Thymus (tissue), 11 donors: Measurements from ENCODE around the gene CDC40. TPM values are rescaled to one million over a fixed set of nuclear protein-coding genes. Genes with fewer than 3 reads are reported as not detected.

Source experiments
- DNase-seq, 9 donors: peaks; one replicate each; pipeline ENCODE4 v3.0.0-alpha.2; 2013; ENCODE audit warnings: low spot score in 9 of 9, low read depth in 6 of 9, missing footprints in 1 of 9
- H3K27ac ChIP-seq, 2 donors: one replicate each; pipeline ENCODE4 v1.5.1; 2013; ENCODE audit warnings: control low read depth in 1 of 2, low read depth in 1 of 2, low read length in 1 of 2, mild to moderate bottlenecking in 1 of 2, moderate library complexity in 1 of 2
- H3K27me3 ChIP-seq, 2 donors: one replicate each; pipeline ENCODE4 v1.5.1; 2013; ENCODE audit warnings: low read length in 1 of 2; ENCODE audit not compliant: control insufficient read depth in 2 of 2, insufficient read depth in 1 of 2
- H3K36me3 ChIP-seq, 2 donors: one replicate each; pipeline ENCODE4 v1.5.1; 2013; ENCODE audit warnings: low read length in 1 of 2, mild to moderate bottlenecking in 1 of 2, moderate library complexity in 1 of 2; ENCODE audit not compliant: control insufficient read depth in 2 of 2, insufficient read depth in 2 of 2
- H3K4me1 ChIP-seq, 2 donors: one replicate each; pipeline ENCODE4 v1.5.1; 2013; ENCODE audit warnings: low read length in 2 of 2; ENCODE audit not compliant: control insufficient read depth in 2 of 2, insufficient read depth in 2 of 2
- H3K4me3 ChIP-seq, 2 donors: one replicate each; pipeline ENCODE4 v1.5.1; 2013; ENCODE audit warnings: low read length in 2 of 2, control low read depth in 1 of 2, mild to moderate bottlenecking in 1 of 2
- H3K9me3 ChIP-seq, 2 donors: one replicate each; pipeline ENCODE4 v1.5.1; 2013; ENCODE audit warnings: low read length in 1 of 2, mild to moderate bottlenecking in 1 of 2; ENCODE audit not compliant: control insufficient read depth in 2 of 2, insufficient read depth in 1 of 2
- WGBS: extraction: QIAGEN DNeasy Blood & Tissue Kit; methylation state at CpG from one replicate; pipeline ENCODE4 v1.1.7; 2013; 5-methylcytosine and 5-hydroxymethylcytosine counted together
- polyA plus RNA-seq: library from polyadenylated mRNA; stranded (reverse); fragments of 200-250 nt; gene quantifications from one replicate; pipeline ENCODE4 v1.2.3, GENCODE V29; 2013
- total RNA-seq: library from RNA; stranded (reverse); fragments of 120-200 nt; gene quantifications from one replicate; pipeline ENCODE4 v1.2.4, GENCODE V29; 2013
- donor health status: healthy.

The CDC40 gene
- total and polyA plus RNA-seq, 2 donors = 17.6 to 26.8 TPM

DNA sequence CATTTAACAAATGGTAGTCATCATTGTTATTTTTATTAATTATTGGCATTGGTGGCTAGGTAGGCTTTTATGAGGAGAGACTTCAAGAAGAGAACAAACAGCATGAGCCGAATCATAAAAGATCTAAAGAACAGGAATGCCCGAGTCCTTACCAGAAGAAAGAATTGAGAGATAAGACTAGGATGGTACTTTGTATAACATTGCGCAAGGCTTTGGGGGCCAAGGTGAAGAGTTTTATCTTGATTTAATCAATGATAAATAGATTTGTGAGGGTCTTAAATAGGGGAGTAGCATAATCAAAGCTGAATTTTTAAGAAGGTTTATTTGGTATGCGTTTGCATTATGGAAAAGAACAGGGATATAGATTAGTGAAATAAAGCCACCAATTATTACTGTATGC is 15.4 kb downstream of the CDC40 start:
- no peak overlapping the region for H3K27ac ChIP-seq
- no peaks in the 10 kb centered on the region for H3K4me1 ChIP-seq
- no peaks in the 10 kb centered on the region for H3K9me3 ChIP-seq
- 99% methylated on average over 4 of the region's 4 CpGs for WGBS
- no peak for DNase-seq
- H3K4me3 ChIP-seq = no peak overlapping the region
- peaks cover 0 to 2% of the 10 kb centered on the region in 2 donors for H3K36me3 ChIP-seq
- no peaks in the 10 kb centered on the region for H3K27me3 ChIP-seq

- H3K27ac ChIP-seq = no peak overlapping the region
- DNase-seq = no peak
- no peaks in the 10 kb centered on the region for H3K27me3 ChIP-seq
- no peaks in the 10 kb centered on the region for H3K4me1 ChIP-seq
- no peak overlapping the region for H3K4me3 ChIP-seq
- no peaks in the 10 kb centered on the region for H3K9me3 ChIP-seq
- peaks cover 0 to 2% of the 10 kb centered on the region in 2 donors for H3K36me3 ChIP-seq
- WGBS = 84% methylated on average over 1 of the region's 1 CpG
Observed at GRCh38 chr6:110196874-110197273, 16.6 kb downstream of the CDC40 start.

- Histone ChIP-seq H3K9me3 (no peaks in the 10 kb centered on the region), H3K36me3 (peaks cover 0 to under 1% of the 10 kb centered on the region in 2 donors), H3K27ac (no peak overlapping the region), H3K27me3 (no peaks in the 10 kb centered on the region), H3K4me1 (no peaks in the 10 kb centered on the region), H3K4me3 (no peak overlapping the region)
- DNase-seq = no peak
- WGBS = 97% methylated on average over 3 of the region's 3 CpGs
Observed at GRCh38 chr6:110198561-110198960, 18.3 kb downstream of the CDC40 start.

- H3K27ac ChIP-seq = no peak overlapping the region
- no peak overlapping the region for H3K4me3 ChIP-seq
- H3K36me3 ChIP-seq = peaks cover 0 to 6% of the 10 kb centered on the region in 2 donors
- no peak for DNase-seq
- H3K4me1 ChIP-seq = no peaks in the 10 kb centered on the region
- 96% methylated on average over 3 of the region's 3 CpGs for WGBS
- no peaks in the 10 kb centered on the region for H3K9me3 ChIP-seq
- no peaks in the 10 kb centered on the region for H3K27me3 ChIP-seq
Observed at GRCh38 chr6:110201151-110201884, 21.1 kb downstream of the CDC40 start.

- H3K9me3 ChIP-seq = no peaks in the 10 kb centered on the region
- no peak for DNase-seq
- H3K36me3 ChIP-seq = peaks cover 5 to 34% of the 10 kb centered on the region in 2 donors
- no peaks in the 10 kb centered on the region for H3K4me1 ChIP-seq
- over 99% methylated on average over 3 of the region's 3 CpGs for WGBS
- no peak overlapping the region for H3K4me3 ChIP-seq
- no peaks in the 10 kb centered on the region for H3K27me3 ChIP-seq
- no peak overlapping the region for H3K27ac ChIP-seq
Observed at GRCh38 chr6:110207652-110208051, 27.4 kb downstream of the CDC40 start.

DNA sequence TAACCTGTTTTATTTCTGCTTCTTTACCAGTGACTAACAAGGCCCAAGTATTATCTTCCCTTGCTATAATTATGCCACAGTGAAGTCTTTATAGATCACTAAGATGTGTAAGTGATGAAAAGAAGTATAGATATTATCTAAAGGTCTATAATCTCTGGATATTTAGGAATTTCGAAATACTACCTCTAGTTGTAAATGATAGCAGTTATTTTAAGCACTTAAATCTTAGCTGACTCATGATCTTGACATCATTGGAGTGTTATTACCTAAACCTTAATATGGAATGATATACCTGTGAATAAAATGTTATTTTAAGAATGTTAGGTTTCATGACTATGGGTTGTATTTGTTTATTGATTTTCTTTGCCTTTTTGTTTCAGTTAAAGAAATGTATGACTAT is 31.5 kb downstream of the CDC40 start:
- H3K27me3 ChIP-seq = no peaks in the 10 kb centered on the region
- no peak overlapping the region for H3K4me3 ChIP-seq
- no peaks in the 10 kb centered on the region for H3K9me3 ChIP-seq
- H3K36me3 ChIP-seq = peaks cover 21 to 60% of the 10 kb centered on the region in 2 donors
- H3K27ac ChIP-seq = no peak overlapping the region
- no peaks in the 10 kb centered on the region for H3K4me1 ChIP-seq
- 100% methylated on average over 1 of the region's 1 CpG for WGBS
- DNase-seq = no peak

DNA sequence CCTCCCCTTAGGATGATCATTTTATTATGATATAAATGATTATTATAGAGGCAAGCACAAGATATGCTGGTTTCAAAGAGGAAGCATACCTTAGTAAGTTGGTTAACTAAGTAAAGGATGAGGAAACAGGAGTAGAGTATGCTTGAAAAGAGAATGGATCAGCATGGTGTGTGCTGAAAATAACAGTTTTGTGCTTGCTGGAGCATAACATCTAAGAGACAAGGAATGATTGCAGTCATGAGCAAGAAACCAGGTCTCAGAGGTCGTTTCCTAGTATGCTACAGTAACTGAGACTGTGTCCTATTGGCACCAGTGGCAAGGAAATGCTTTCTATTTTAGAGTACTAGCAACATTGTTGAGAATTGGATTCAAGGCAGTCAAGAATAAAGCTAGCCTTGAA is 34.1 kb downstream of the CDC40 start:
- Histone ChIP-seq H3K9me3 (no peaks in the 10 kb centered on the region), H3K4me1 (no peaks in the 10 kb centered on the region), H3K36me3 (peaks cover 31 to 69% of the 10 kb centered on the region in 2 donors), H3K27ac (no peak overlapping the region), H3K4me3 (no peak overlapping the region), H3K27me3 (no peaks in the 10 kb centered on the region)
- DNase-seq = no peak
- WGBS = 95% methylated on average over 1 of the region's 1 CpG

GRCh38 chr6:110216140-110216539 is 35.9 kb downstream of the CDC40 start:
- Histone ChIP-seq H3K36me3 (peaks cover 34 to 79% of the 10 kb centered on the region in 2 donors), H3K4me1 (no peaks in the 10 kb centered on the region), H3K9me3 (no peaks in the 10 kb centered on the region), H3K27ac (no peak overlapping the region), H3K4me3 (no peak overlapping the region), H3K27me3 (no peaks in the 10 kb centered on the region)
- no peak for DNase-seq
- WGBS = 97% methylated on average over 5 of the region's 5 CpGs

DNA sequence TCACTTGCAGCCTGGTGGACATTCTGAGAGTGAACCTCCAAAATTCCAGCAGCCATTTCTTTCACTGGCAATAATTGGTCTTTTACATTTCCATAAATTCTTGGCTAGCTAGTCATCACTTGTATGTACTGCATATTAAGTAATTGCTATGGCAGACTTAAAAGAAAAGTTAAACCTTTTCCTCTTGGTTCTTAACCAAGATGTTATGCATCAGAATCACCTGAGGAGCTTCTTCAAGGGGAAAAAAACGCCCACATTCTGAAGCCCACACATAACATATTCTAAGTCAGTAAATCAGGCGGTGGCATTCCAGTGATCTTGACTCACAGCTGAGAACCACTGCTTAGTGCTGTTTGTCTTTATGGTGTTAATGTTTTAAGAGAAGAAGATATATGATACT is 37.0 kb downstream of the CDC40 start:
- no peak overlapping the region for H3K4me3 ChIP-seq
- H3K4me1 ChIP-seq = no peaks in the 10 kb centered on the region
- no peak overlapping the region for H3K27ac ChIP-seq
- 91% methylated on average over 2 of the region's 2 CpGs for WGBS
- no peak for DNase-seq
- H3K36me3 ChIP-seq = peaks cover 35 to 77% of the 10 kb centered on the region in 2 donors
- H3K9me3 ChIP-seq = no peaks in the 10 kb centered on the region
- no peaks in the 10 kb centered on the region for H3K27me3 ChIP-seq
